SK-N-SH treated with all-trans-retinoic acid at 6 μM for 48 hours (cell line): Measurements from ENCODE around the gene KHDRBS2.

ENCODE experiments used
- ARNTL ChIP-seq: fragments of 450-650 bp; formaldehyde crosslinking; IDR thresholded peaks from 2 replicates; pipeline ENCODE4 v1.5.0; 2020; ENCODE audit warnings: low read depth, mild to moderate bottlenecking, moderate library complexity, borderline replicate concordance
- ZFP3 ChIP-seq: fragments of 250-450 bp; sonication (Bioruptor Pico); IDR thresholded peaks from 2 replicates; pipeline ENCODE4 v1.5.0; 2020; ENCODE audit warnings: mild to moderate bottlenecking, moderate library complexity
- ZNF565 ChIP-seq: fragments of 450-650 bp; formaldehyde crosslinking; conservative IDR thresholded peaks from 2 replicates; pipeline ENCODE4 v1.5.0; 2020; ENCODE audit warnings: low read depth, mild to moderate bottlenecking, moderate library complexity
- TF ChIP-seq, protein P1 (sequence below): fragments of 250-450 bp; sonication (Bioruptor Pico); IDR thresholded peaks from 2 replicates; pipeline ENCODE4 v1.8.0; 2021; ENCODE audit warnings: low read depth, mild to moderate bottlenecking, moderate library complexity, borderline replicate concordance
- TF ChIP-seq, protein P2 (sequence below): fragments of 250-450 bp; sonication (Bioruptor Pico); IDR thresholded peaks from 2 replicates; pipeline ENCODE4 v1.5.1; 2020; ENCODE audit warnings: low read depth, mild to moderate bottlenecking, moderate library complexity

GRCh38 chr6:61894536-61894935 lies 391.5 kb downstream of the KHDRBS2 start:
- TF ChIP-seq ZFP3 (CRISPR knock-in tag) (no peak), ARNTL (CRISPR knock-in tag) (no peak), ZNF565 (CRISPR knock-in tag) (no peak)
- TF ChIP-seq, protein P1, sequence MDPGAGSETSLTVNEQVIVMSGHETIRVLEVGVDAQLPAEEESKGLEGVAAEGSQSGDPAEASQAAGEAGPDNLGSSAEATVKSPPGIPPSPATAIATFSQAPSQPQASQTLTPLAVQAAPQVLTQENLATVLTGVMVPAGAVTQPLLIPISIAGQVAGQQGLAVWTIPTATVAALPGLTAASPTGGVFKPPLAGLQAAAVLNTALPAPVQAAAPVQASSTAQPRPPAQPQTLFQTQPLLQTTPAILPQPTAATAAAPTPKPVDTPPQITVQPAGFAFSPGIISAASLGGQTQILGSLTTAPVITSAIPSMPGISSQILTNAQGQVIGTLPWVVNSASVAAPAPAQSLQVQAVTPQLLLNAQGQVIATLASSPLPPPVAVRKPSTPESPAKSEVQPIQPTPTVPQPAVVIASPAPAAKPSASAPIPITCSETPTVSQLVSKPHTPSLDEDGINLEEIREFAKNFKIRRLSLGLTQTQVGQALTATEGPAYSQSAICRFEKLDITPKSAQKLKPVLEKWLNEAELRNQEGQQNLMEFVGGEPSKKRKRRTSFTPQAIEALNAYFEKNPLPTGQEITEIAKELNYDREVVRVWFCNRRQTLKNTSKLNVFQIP (CRISPR knock-in tag) = no peak
- TF ChIP-seq, protein P2, sequence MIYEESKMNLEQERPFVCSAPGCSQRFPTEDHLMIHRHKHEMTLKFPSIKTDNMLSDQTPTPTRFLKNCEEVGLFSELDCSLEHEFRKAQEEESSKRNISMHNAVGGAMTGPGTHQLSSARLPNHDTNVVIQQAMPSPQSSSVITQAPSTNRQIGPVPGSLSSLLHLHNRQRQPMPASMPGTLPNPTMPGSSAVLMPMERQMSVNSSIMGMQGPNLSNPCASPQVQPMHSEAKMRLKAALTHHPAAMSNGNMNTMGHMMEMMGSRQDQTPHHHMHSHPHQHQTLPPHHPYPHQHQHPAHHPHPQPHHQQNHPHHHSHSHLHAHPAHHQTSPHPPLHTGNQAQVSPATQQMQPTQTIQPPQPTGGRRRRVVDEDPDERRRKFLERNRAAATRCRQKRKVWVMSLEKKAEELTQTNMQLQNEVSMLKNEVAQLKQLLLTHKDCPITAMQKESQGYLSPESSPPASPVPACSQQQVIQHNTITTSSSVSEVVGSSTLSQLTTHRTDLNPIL (CRISPR knock-in tag) = no peak
